IMR-90 (cell line): ENCODE data around the gene KDM2A.
"Not testable (repeated sequence)": the region's sequence is repeated elsewhere in the genome, so short reads cannot be mapped to it uniquely, and the experiment has no call there.

Experiments
- BHLHE40 ChIP-seq: fragments of 150-350 bp; IDR thresholded peaks from 2 replicates; pipeline ENCODE4 v1.6.1; 2016; ENCODE audit warnings: mild to moderate bottlenecking, low read depth, low read length
- CEBPB ChIP-seq: IDR thresholded peaks from 2 replicates; pipeline ENCODE4 v1.6.1; 2012; ENCODE audit warnings: low read depth, low read length, improper control_type of control experiment
- POLR2A ChIP-seq: IDR thresholded peaks from 2 replicates; pipeline ENCODE4 v1.6.1; 2012; ENCODE audit warnings: mild to moderate bottlenecking, low read depth, low read length
- RAD21 ChIP-seq: IDR thresholded peaks from 2 replicates; pipeline ENCODE4 v1.6.1; 2012; ENCODE audit warnings: low read length, improper control_type of control experiment
- RCOR1 ChIP-seq: IDR thresholded peaks from 2 replicates; pipeline ENCODE4 v1.6.1; 2012; ENCODE audit warnings: mild to moderate bottlenecking, low read length, improper control_type of control experiment; ENCODE audit not compliant: insufficient replicate concordance
- RFX5 ChIP-seq: IDR thresholded peaks from 2 replicates; pipeline ENCODE4 v1.8.0; 2012; ENCODE audit warnings: low read depth, mild to moderate bottlenecking, low read length, moderate library complexity
- TF ChIP-seq, protein P1 (sequence below): conservative IDR thresholded peaks from 2 replicates; pipeline ENCODE4 v1.5.1; 2012; ENCODE audit warnings: mild to moderate bottlenecking, low read depth, low read length, improper control_type of control experiment

DNA sequence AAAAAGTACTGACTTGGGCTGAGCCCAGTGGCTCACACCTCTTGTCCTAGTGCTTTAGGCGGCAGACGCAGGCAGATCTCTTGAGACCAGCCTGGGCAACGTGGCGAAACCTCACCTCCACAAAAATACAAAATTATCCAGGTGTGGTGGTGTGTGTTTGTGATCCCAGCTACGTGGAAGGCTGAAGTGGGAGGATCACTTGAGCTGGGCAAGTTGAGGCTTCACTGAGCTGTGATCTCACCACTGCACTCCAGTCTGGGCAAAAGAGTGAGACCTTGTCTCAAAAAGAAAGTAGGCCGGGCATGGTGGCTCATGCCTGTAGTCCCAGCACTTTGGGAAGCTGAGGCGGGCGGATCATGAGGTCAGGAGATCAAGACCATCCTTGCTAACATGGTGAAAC is 115.5 kb downstream of the KDM2A start:
- TF ChIP-seq, protein P1, sequence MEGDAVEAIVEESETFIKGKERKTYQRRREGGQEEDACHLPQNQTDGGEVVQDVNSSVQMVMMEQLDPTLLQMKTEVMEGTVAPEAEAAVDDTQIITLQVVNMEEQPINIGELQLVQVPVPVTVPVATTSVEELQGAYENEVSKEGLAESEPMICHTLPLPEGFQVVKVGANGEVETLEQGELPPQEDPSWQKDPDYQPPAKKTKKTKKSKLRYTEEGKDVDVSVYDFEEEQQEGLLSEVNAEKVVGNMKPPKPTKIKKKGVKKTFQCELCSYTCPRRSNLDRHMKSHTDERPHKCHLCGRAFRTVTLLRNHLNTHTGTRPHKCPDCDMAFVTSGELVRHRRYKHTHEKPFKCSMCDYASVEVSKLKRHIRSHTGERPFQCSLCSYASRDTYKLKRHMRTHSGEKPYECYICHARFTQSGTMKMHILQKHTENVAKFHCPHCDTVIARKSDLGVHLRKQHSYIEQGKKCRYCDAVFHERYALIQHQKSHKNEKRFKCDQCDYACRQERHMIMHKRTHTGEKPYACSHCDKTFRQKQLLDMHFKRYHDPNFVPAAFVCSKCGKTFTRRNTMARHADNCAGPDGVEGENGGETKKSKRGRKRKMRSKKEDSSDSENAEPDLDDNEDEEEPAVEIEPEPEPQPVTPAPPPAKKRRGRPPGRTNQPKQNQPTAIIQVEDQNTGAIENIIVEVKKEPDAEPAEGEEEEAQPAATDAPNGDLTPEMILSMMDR = not testable (repeated sequence)
- TF ChIP-seq RAD21, RCOR1, BHLHE40, POLR2A, CEBPB, RFX5: not testable (repeated sequence)
